Small intestine (tissue), 7 donors: Measurements from ENCODE around the gene MEIS2. TPM values are rescaled to one million over a fixed set of nuclear protein-coding genes. Genes with fewer than 3 reads are reported as not detected.

Experiments used
- DNase-seq, 2 donors: peaks; one replicate each; pipeline versions ENCODE4 v3.0.0 to v3.0.0-alpha.2; 2013
- FAIRE-seq: peaks from 2 replicates; lab custom pipeline; 2012; peaks lifted over from hg19 to GRCh38; lab: Jason Lieb, UNC
- H3K27ac ChIP-seq, 3 donors: one replicate each; pipeline ENCODE4 v1.5.1; 2013; ENCODE audit warnings: low read length in 2 of 3, mild to moderate bottlenecking in 2 of 3, control low read depth in 1 of 3, inconsistent platforms in 1 of 3, low read depth in 1 of 3, moderate library complexity in 1 of 3
- H3K27me3 ChIP-seq, 3 donors: one replicate each; pipeline ENCODE4 v1.6.1; 2013; ENCODE audit warnings: low read length in 3 of 3, inconsistent platforms in 1 of 3; ENCODE audit not compliant: control insufficient read depth in 3 of 3, insufficient read depth in 3 of 3
- H3K36me3 ChIP-seq, 3 donors: one replicate each; pipeline ENCODE4 v1.6.1; 2013; ENCODE audit warnings: low read length in 3 of 3, inconsistent platforms in 1 of 3, low read depth in 1 of 3, mild to moderate bottlenecking in 1 of 3, moderate library complexity in 1 of 3; ENCODE audit not compliant: control insufficient read depth in 3 of 3, insufficient read depth in 2 of 3
- H3K4me1 ChIP-seq, 3 donors: one replicate each; pipeline ENCODE4 v1.6.1; 2013; ENCODE audit warnings: low read length in 2 of 3, inconsistent platforms in 1 of 3, low read depth in 1 of 3, mild to moderate bottlenecking in 1 of 3, moderate library complexity in 1 of 3; ENCODE audit not compliant: control insufficient read depth in 3 of 3, insufficient read depth in 2 of 3
- H3K4me3 ChIP-seq, 3 donors: one replicate each; pipeline ENCODE4 v1.5.1; 2013; ENCODE audit warnings: low read length in 3 of 3, control low read depth in 1 of 3, inconsistent platforms in 1 of 3, low read depth in 1 of 3, mild to moderate bottlenecking in 1 of 3, moderate library complexity in 1 of 3
- H3K9me3 ChIP-seq, 2 donors: one replicate each; pipeline ENCODE4 v1.6.1; 2013; ENCODE audit warnings: low read depth in 1 of 2, low read length in 1 of 2; ENCODE audit not compliant: control insufficient read depth in 2 of 2, insufficient read depth in 1 of 2
- WGBS, 3 donors: extraction: QIAGEN DNeasy Blood & Tissue Kit; methylation state at CpG; one replicate each; pipeline ENCODE4 v1.1.7; 2013; 5-methylcytosine and 5-hydroxymethylcytosine counted together
- polyA plus RNA-seq, 4 donors: library from polyadenylated mRNA; stranded (reverse) in 3 of 4; unstranded in 1 of 4; fragments of 200-250 nt in 3 of 4; fragments of 120-200 nt in 1 of 4; gene quantifications; one replicate each; pipeline versions ENCODE4 v1.2.1 to v1.2.3, GENCODE V29; 2013
- donor health status: healthy with polysubstance abuse.
- donor health status: control.
- donor health status: control.
- donor health status: Bipolar disorder and iron deficiency.
- donor health status: healthy.

MEIS2 gene
- polyA plus RNA-seq, 4 donors = 5.4 to 13.2 (median 10.2) TPM

- Histone ChIP-seq H3K9me3 (peaks cover 0 to 2% of the 10 kb centered on the region in 2 donors), H3K27me3 (no peaks in the 10 kb centered on the region), H3K27ac (no peak overlapping the region), H3K4me3 (no peak overlapping the region), H3K36me3 (no peaks in the 10 kb centered on the region), H3K4me1 (peaks cover 0 to 10% (median 8%) of the 10 kb centered on the region in 3 donors)
- 81 to 91% (median 89%) methylated on average over 11 of the region's 11 CpGs for WGBS, 3 donors
- DNase-seq (no peak), FAIRE-seq (no peak)
Measured at GRCh38 chr15:37017031-37017625, 83.2 kb downstream of the MEIS2 start.

- DNase-seq (no peak), FAIRE-seq (no peak)
- no peaks in the 10 kb centered on the region for H3K36me3 ChIP-seq
- H3K27me3 ChIP-seq = no peaks in the 10 kb centered on the region
- no peak overlapping the region for H3K27ac ChIP-seq
- H3K4me3 ChIP-seq = no peak overlapping the region
- H3K9me3 ChIP-seq = peaks cover 0 to 2% of the 10 kb centered on the region in 2 donors
- peaks cover 0 to 10% (median 8%) of the 10 kb centered on the region in 3 donors for H3K4me1 ChIP-seq
- 54 to 87% (median 71%) methylated on average over 7 of the region's 7 CpGs for WGBS, 3 donors
Measured at GRCh38 chr15:37016231-37016630, 84.1 kb downstream of the MEIS2 start.

GRCh38 chr15:37015451-37015850 is 84.9 kb downstream of the MEIS2 start:
- Histone ChIP-seq H3K27me3 (no peaks in the 10 kb centered on the region), H3K9me3 (peaks cover 0 to 2% of the 10 kb centered on the region in 2 donors), H3K4me1 (peaks cover 0 to 10% (median 8%) of the 10 kb centered on the region in 3 donors), H3K27ac (no peak overlapping the region), H3K36me3 (no peaks in the 10 kb centered on the region), H3K4me3 (no peak overlapping the region)
- WGBS, 3 donors = 65 to 79% (median 79%) methylated on average over 4 of the region's 4 CpGs
- no peak for FAIRE-seq
- DNase-seq = no peak

GRCh38 chr15:37015035-37015434 is 85.3 kb downstream of the MEIS2 start:
- H3K4me1 ChIP-seq = peaks cover 0 to 7% (median 6%) of the 10 kb centered on the region in 3 donors
- no peak for FAIRE-seq

GRCh38 chr15:37014566-37014965 is 85.8 kb downstream of the MEIS2 start:
- no peaks in the 10 kb centered on the region for H3K9me3 ChIP-seq
- H3K4me1 ChIP-seq = peaks cover 0 to 3% (median 2%) of the 10 kb centered on the region in 3 donors
- no peak for DNase-seq
- no peaks in the 10 kb centered on the region for H3K36me3 ChIP-seq
- H3K27me3 ChIP-seq = no peaks in the 10 kb centered on the region
- no peak overlapping the region for H3K4me3 ChIP-seq
- FAIRE-seq = no peak
- no peak overlapping the region for H3K27ac ChIP-seq
- WGBS, 3 donors = 55 to 68% (median 62%) methylated on average over 3 of the region's 3 CpGs

More at GRCh38 chr15:37015035-37015434, 85.3 kb downstream of the MEIS2 start:
- WGBS, 3 donors = 87 to 95% (median 93%) methylated on average over 9 of the region's 9 CpGs
- Histone ChIP-seq H3K27me3 (no peaks in the 10 kb centered on the region), H3K9me3 (no peaks in the 10 kb centered on the region), H3K27ac (no peak overlapping the region), H3K36me3 (no peaks in the 10 kb centered on the region), H3K4me3 (no peak overlapping the region)
- no peak for DNase-seq

- Histone ChIP-seq H3K27ac (no peak overlapping the region), H3K9me3 (no peaks in the 10 kb centered on the region), H3K27me3 (no peaks in the 10 kb centered on the region), H3K36me3 (no peaks in the 10 kb centered on the region), H3K4me3 (no peak overlapping the region), H3K4me1 (no peaks in the 10 kb centered on the region)
- FAIRE-seq (no peak), DNase-seq (no peak)
- WGBS, 3 donors = 41 to 48% (median 44%) methylated on average over 2 of the region's 2 CpGs
Measured at GRCh38 chr15:37014137-37014536, 86.2 kb downstream of the MEIS2 start.

GRCh38 chr15:37010595-37010994 is 89.8 kb downstream of the MEIS2 start:
- Histone ChIP-seq H3K9me3 (no peaks in the 10 kb centered on the region), H3K4me1 (no peaks in the 10 kb centered on the region), H3K27ac (no peak overlapping the region), H3K27me3 (no peaks in the 10 kb centered on the region), H3K4me3 (no peak overlapping the region), H3K36me3 (no peaks in the 10 kb centered on the region)
- WGBS, 3 donors = 93 to 96% (median 94%) methylated on average over 7 of the region's 7 CpGs
- DNase-seq = no peak
- no peak for FAIRE-seq

GRCh38 chr15:37009288-37009687 is 91.1 kb downstream of the MEIS2 start:
- Histone ChIP-seq H3K4me1 (no peaks in the 10 kb centered on the region), H3K27me3 (no peaks in the 10 kb centered on the region), H3K4me3 (no peak overlapping the region), H3K9me3 (no peaks in the 10 kb centered on the region), H3K36me3 (peaks cover 0 to 4% (median 0%) of the 10 kb centered on the region in 3 donors), H3K27ac (no peak overlapping the region)
- 75 to 98% (median 86%) methylated on average over 1 of the region's 1 CpG for WGBS, 3 donors
- DNase-seq (no peak), FAIRE-seq (no peak)

- FAIRE-seq = no peak
- 89 to 98% (median 94%) methylated on average over 3 of the region's 3 CpGs for WGBS, 3 donors
- H3K36me3 ChIP-seq = peaks cover 0 to 4% (median 0%) of the 10 kb centered on the region in 3 donors
- no peaks in the 10 kb centered on the region for H3K4me1 ChIP-seq
- no peaks in the 10 kb centered on the region for H3K27me3 ChIP-seq
- no peak for DNase-seq
- H3K4me3 ChIP-seq = no peak overlapping the region
- H3K9me3 ChIP-seq = no peaks in the 10 kb centered on the region
- no peak overlapping the region for H3K27ac ChIP-seq
Measured at GRCh38 chr15:37008205-37008604, 92.1 kb downstream of the MEIS2 start.
